Hepatocyte (in vitro differentiated cells): ENCODE results near the gene IGFALS.

Experiments
- EZH2 ChIP-seq: fragments of 200-600 bp; sonication (generic); IDR thresholded peaks from 2 replicates; pipeline ENCODE4 v1.6.1; 2016; ENCODE audit warnings: antibody characterized with exemption, mild to moderate bottlenecking, borderline replicate concordance
- EZH2phosphoT487 ChIP-seq: fragments of 200-600 bp; sonication (generic); IDR thresholded peaks from one replicate; pipeline ENCODE4 v1.6.1; 2018; ENCODE audit warnings: antibody characterized with exemption, mild to moderate bottlenecking, low read depth, moderate library complexity; ENCODE audit not compliant: unreplicated experiment, severe bottlenecking
- TF ChIP-seq, protein P1 (sequence below): fragments of 200-600 bp; sonication (generic); IDR thresholded peaks from 2 replicates; pipeline ENCODE4 v1.5.1; 2016; ENCODE audit warnings: antibody characterized with exemption, mild to moderate bottlenecking; ENCODE audit not compliant: poor library complexity

GRCh38 chr16:1823821-1824220, 30.3 kb upstream of the IGFALS start:
- TF ChIP-seq EZH2 = no peak
- TF ChIP-seq, protein P1, sequence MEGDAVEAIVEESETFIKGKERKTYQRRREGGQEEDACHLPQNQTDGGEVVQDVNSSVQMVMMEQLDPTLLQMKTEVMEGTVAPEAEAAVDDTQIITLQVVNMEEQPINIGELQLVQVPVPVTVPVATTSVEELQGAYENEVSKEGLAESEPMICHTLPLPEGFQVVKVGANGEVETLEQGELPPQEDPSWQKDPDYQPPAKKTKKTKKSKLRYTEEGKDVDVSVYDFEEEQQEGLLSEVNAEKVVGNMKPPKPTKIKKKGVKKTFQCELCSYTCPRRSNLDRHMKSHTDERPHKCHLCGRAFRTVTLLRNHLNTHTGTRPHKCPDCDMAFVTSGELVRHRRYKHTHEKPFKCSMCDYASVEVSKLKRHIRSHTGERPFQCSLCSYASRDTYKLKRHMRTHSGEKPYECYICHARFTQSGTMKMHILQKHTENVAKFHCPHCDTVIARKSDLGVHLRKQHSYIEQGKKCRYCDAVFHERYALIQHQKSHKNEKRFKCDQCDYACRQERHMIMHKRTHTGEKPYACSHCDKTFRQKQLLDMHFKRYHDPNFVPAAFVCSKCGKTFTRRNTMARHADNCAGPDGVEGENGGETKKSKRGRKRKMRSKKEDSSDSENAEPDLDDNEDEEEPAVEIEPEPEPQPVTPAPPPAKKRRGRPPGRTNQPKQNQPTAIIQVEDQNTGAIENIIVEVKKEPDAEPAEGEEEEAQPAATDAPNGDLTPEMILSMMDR = peak; percentile 33
- TF ChIP-seq EZH2phosphoT487 = no peak
